AG10803 (cell line): ENCODE measurements around the gene RASL10B.

ENCODE experiments used
- DNase-seq: peaks from one replicate; pipeline ENCODE4 v3.0.0; 2010; ENCODE audit warnings: low read depth
- H3K4me3 ChIP-seq: 2 replicates; pipeline ENCODE4 v1.5.1; 2011; ENCODE audit warnings: mild to moderate bottlenecking, low read length, control low read depth
- CTCF ChIP-seq: conservative IDR thresholded peaks from 2 replicates; pipeline ENCODE4 v1.5.1; 2011; ENCODE audit warnings: mild to moderate bottlenecking, low read length, control low read depth, inconsistent platforms

Gene RASL10B

GRCh38 chr17:35727635-35728034 is 3.8 kb upstream of the RASL10B start:
- H3K4me3 ChIP-seq: no peak overlapping the region
- DNase-seq: no peak
- no peak for TF ChIP-seq CTCF

GRCh38 chr17:35728551-35728950 is 2.9 kb upstream of the RASL10B start:
- TF ChIP-seq CTCF: no peak
- no peak for DNase-seq
- H3K4me3 ChIP-seq: no peak overlapping the region

- no peak for TF ChIP-seq CTCF
- H3K4me3 ChIP-seq: no peak overlapping the region
- DNase-seq: no peak
Observed at GRCh38 chr17:35729405-35729833, 2.0 kb upstream of the RASL10B start.

GRCh38 chr17:35730400-35731005 is 936 bp upstream of the RASL10B start:
- TF ChIP-seq CTCF: no peak
- H3K4me3 ChIP-seq: no peak overlapping the region
- no peak for DNase-seq

GRCh38 chr17:35731917-35732805 is 722 bp downstream of the RASL10B start:
- peak overlapping the region; percentile 57 for H3K4me3 ChIP-seq
- DNase-seq: no peak
- TF ChIP-seq CTCF: no peak

- no peak for TF ChIP-seq CTCF
- DNase-seq: no peak
- no peak overlapping the region for H3K4me3 ChIP-seq
Observed at GRCh38 chr17:35732806-35733136, 1.3 kb downstream of the RASL10B start.

GRCh38 chr17:35733366-35733765 is 1.9 kb downstream of the RASL10B start:
- no peak for TF ChIP-seq CTCF
- no peak overlapping the region for H3K4me3 ChIP-seq
- DNase-seq: no peak
